Measurements from ENCODE around the gene SLMAP.

SLMAP gene

DNA sequence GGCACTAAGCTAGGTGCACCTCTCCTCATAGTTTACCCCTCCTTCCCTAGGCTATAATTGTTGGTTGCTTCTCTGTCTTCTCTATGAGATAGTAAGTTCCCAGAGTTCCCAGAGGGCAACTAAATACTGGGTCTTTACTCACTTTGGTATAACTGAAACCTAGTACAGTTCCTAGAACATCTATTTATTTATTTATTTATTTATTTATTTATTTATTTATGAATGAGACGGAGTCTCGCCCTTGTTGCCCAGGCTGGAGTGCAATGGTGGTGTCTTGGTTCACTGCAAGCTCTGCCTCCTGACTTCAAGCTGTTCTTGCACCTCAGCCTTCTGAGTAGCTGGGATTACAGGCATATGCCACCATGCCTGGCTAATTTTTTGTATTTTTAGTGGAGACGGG lies 181.0 kb downstream of the SLMAP start:
- no peak for TF ChIP-seq FOXM1 (IDR thresholded peaks at IDR 0.05; ENCODE audit: borderline replicate concordance, low read depth)
- TF ChIP-seq, protein P1, sequence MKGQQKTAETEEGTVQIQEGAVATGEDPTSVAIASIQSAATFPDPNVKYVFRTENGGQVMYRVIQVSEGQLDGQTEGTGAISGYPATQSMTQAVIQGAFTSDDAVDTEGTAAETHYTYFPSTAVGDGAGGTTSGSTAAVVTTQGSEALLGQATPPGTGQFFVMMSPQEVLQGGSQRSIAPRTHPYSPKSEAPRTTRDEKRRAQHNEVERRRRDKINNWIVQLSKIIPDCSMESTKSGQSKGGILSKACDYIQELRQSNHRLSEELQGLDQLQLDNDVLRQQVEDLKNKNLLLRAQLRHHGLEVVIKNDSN (IDR thresholded peaks at IDR 0.05): no peak
- no peak for TF ChIP-seq TEAD4 (IDR thresholded peaks at IDR 0.05)
- TF ChIP-seq, protein P2, sequence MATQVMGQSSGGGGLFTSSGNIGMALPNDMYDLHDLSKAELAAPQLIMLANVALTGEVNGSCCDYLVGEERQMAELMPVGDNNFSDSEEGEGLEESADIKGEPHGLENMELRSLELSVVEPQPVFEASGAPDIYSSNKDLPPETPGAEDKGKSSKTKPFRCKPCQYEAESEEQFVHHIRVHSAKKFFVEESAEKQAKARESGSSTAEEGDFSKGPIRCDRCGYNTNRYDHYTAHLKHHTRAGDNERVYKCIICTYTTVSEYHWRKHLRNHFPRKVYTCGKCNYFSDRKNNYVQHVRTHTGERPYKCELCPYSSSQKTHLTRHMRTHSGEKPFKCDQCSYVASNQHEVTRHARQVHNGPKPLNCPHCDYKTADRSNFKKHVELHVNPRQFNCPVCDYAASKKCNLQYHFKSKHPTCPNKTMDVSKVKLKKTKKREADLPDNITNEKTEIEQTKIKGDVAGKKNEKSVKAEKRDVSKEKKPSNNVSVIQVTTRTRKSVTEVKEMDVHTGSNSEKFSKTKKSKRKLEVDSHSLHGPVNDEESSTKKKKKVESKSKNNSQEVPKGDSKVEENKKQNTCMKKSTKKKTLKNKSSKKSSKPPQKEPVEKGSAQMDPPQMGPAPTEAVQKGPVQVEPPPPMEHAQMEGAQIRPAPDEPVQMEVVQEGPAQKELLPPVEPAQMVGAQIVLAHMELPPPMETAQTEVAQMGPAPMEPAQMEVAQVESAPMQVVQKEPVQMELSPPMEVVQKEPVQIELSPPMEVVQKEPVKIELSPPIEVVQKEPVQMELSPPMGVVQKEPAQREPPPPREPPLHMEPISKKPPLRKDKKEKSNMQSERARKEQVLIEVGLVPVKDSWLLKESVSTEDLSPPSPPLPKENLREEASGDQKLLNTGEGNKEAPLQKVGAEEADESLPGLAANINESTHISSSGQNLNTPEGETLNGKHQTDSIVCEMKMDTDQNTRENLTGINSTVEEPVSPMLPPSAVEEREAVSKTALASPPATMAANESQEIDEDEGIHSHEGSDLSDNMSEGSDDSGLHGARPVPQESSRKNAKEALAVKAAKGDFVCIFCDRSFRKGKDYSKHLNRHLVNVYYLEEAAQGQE (IDR thresholded peaks at IDR 0.05; ENCODE audit: low read depth): no peak
- no peak for TF ChIP-seq TAF1 (IDR thresholded peaks at IDR 0.05; ENCODE audit: low read depth)
- TF ChIP-seq EP300 (IDR thresholded peaks at IDR 0.05; ENCODE audit: borderline replicate concordance): no peak

DNA sequence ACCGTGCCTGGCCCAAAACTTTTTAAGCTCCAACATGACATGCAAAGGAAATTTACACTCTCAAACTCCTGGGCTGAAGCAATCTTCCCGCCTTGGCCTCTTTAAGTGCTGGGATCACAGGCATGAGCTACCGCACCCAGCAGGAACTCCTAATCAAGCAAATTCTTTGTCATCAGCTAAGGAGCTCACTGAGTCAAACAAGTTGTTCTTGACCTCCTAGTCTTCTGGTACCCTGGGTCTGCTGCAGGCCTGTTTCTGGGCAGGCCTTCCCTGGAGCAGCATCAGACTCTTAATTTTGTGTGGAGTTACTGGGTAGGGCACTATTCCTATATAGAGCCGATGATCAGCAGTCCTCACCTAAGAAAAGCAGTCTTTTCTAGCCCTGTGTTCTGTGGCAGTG lies 183.7 kb downstream of the SLMAP start:
- TF ChIP-seq CREB1 (IDR thresholded peaks at IDR 0.05; ENCODE audit: low read depth): no peak
- TF ChIP-seq, protein P1 (IDR thresholded peaks at IDR 0.05): no peak
- no peak for TF ChIP-seq NFIC (IDR thresholded peaks at IDR 0.05)
- no peak for TF ChIP-seq RAD21 (IDR thresholded peaks at IDR 0.05; ENCODE audit: low read depth)
- no peak for TF ChIP-seq EGR1 (IDR thresholded peaks at IDR 0.05)
- no peak for TF ChIP-seq FOXM1 (IDR thresholded peaks at IDR 0.05; ENCODE audit: borderline replicate concordance, low read depth)
- TF ChIP-seq TCF12 (IDR thresholded peaks at IDR 0.05; ENCODE audit: low read depth): no peak
- no peak for TF ChIP-seq ZBTB7A (IDR thresholded peaks at IDR 0.05; ENCODE audit: low read depth)
- no peak for TF ChIP-seq EP300 (IDR thresholded peaks at IDR 0.05; ENCODE audit: borderline replicate concordance)
- TF ChIP-seq TEAD4 (IDR thresholded peaks at IDR 0.05): no peak
- TF ChIP-seq, protein P3, sequence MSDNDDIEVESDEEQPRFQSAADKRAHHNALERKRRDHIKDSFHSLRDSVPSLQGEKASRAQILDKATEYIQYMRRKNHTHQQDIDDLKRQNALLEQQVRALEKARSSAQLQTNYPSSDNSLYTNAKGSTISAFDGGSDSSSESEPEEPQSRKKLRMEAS (IDR thresholded peaks at IDR 0.05): no peak
- TF ChIP-seq YY1 (IDR thresholded peaks at IDR 0.05; ENCODE audit: low read depth): no peak
- TF ChIP-seq, protein P2 (IDR thresholded peaks at IDR 0.05; ENCODE audit: low read depth): no peak
- TF ChIP-seq CEBPB (IDR thresholded peaks at IDR 0.05): no peak
- TF ChIP-seq TAF1 (IDR thresholded peaks at IDR 0.05; ENCODE audit: low read depth): no peak

DNA sequence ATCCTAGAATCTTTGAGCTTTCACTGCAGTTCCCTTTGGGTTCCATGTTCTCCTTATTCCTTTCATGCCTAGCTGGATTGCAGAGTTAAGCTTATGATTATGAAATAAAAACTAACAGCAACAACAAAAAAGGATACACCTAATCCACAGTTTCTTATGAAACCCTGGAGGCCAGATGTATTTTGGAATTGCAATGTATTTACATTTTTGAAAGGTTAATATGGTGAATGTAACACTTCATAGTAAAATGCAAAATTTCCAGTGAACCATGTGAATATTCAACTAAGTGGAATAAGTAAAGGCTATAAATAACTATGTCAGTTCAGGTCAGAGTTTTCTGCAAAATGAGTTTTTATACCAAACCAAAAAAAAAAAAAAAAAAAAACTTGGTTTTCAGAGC lies 186.3 kb downstream of the SLMAP start:
- TF ChIP-seq, protein P1 (IDR thresholded peaks at IDR 0.05): no peak
- TF ChIP-seq TEAD4 (IDR thresholded peaks at IDR 0.05): no peak

DNA sequence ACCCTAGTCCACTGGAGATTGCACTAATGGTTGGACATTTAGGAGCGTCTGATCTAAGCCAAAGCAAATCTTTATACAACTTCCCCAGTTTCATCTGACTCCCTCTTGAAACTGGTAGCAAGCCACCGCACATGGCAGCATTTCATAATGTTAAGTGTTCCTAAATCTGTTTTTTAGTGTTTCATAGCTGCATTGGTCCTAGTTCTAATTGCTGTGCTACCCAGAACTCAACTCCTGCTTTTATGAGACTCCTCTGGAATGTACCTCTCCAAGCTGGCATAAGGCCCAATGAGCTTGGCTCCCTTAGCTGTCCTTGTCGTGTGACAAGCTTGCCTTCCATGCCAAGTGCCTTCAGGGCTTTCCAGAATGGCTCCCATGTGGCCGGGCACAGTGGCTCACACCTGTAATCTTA lies 186.8 kb downstream of the SLMAP start:
- TF ChIP-seq CREB1 (IDR thresholded peaks at IDR 0.05; ENCODE audit: low read depth) (no peak), EP300 (IDR thresholded peaks at IDR 0.05; ENCODE audit: borderline replicate concordance) (no peak), TEAD4 (IDR thresholded peaks at IDR 0.05) (peak; percentile 18; the same call in 1 of the 2 replicates), NFIC (IDR thresholded peaks at IDR 0.05) (peak; percentile 42; the same call in 1 of the 2 replicates), CEBPB (IDR thresholded peaks at IDR 0.05) (no peak)
- TF ChIP-seq, protein P1 (IDR thresholded peaks at IDR 0.05): no peak
- TF ChIP-seq, protein P3 (IDR thresholded peaks at IDR 0.05): peak; percentile 38; the same call in 1 of the 2 replicates

DNA sequence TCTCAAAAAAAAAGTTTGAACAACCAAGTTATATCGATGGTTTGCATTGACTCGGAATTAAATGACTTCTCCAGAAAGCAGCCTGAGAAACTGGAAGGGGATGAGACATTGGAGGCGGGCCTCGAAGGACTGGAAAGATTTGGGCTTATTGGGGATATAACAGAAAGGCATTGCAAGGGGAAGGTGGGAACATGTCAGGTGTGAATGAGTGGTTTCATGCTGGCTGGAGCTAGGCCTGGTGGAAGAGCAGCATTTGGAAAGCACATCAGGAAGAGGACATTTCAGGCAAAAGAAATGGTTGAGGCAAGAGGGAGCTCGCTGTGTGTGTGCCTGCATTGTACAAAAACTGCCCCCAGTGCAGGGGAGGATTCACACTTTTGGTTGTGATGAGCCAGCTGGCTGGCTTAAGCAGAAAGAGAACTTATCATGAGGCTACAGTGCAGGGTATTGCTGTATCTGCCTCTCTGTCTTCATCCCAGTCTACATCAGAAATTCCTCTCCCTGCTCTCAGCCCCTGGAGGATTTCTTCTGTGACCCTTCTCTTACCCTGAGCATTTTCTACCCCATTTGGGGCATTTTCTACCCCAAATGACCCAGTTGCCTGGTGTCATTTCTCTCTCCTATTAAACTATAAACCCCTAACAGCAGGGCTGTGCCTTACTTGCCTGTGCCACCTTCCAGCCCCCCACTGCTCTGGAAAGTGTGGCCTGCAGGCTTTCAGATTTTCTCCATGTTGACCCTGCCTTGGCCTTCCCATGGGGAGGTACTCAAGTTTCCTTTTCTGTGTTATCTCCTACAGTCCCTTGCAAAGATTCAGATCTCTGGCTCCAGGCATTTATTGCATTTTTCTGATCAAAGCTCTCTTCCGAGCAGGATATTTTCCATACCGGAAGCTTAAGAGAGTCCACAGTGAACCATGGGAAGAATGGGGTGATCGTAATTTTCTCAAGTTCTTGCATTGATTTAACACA lies 187.7 kb downstream of the SLMAP start:
- no peak for TF ChIP-seq NFIC (IDR thresholded peaks at IDR 0.05)
- TF ChIP-seq, protein P2 (IDR thresholded peaks at IDR 0.05; ENCODE audit: low read depth): no peak
- TF ChIP-seq, protein P3 (IDR thresholded peaks at IDR 0.05): no peak
- no peak for TF ChIP-seq CEBPB (IDR thresholded peaks at IDR 0.05)
- no peak for TF ChIP-seq RAD21 (IDR thresholded peaks at IDR 0.05; ENCODE audit: low read depth)
- no peak for TF ChIP-seq EP300 (IDR thresholded peaks at IDR 0.05; ENCODE audit: borderline replicate concordance)
- TF ChIP-seq EGR1 (IDR thresholded peaks at IDR 0.05): no peak
- no peak for TF ChIP-seq FOXM1 (IDR thresholded peaks at IDR 0.05; ENCODE audit: borderline replicate concordance, low read depth)
- TF ChIP-seq TAF1 (IDR thresholded peaks at IDR 0.05; ENCODE audit: low read depth): no peak
- no peak for TF ChIP-seq YY1 (IDR thresholded peaks at IDR 0.05; ENCODE audit: low read depth)
- TF ChIP-seq TCF12 (IDR thresholded peaks at IDR 0.05; ENCODE audit: low read depth): no peak
- no peak for TF ChIP-seq CREB1 (IDR thresholded peaks at IDR 0.05; ENCODE audit: low read depth)
- no peak for TF ChIP-seq ZBTB7A (IDR thresholded peaks at IDR 0.05; ENCODE audit: low read depth)
